ENCODE results near the gene IQCN. TPM values are rescaled to one million over a fixed set of nuclear protein-coding genes. Genes with fewer than 3 reads are reported as not detected.

Gene IQCN
- total and polyA plus RNA-seq, 2 of the 4 experiments (the other 2 are of a cell fraction), result 0.18 to 0.67 TPM

DNA sequence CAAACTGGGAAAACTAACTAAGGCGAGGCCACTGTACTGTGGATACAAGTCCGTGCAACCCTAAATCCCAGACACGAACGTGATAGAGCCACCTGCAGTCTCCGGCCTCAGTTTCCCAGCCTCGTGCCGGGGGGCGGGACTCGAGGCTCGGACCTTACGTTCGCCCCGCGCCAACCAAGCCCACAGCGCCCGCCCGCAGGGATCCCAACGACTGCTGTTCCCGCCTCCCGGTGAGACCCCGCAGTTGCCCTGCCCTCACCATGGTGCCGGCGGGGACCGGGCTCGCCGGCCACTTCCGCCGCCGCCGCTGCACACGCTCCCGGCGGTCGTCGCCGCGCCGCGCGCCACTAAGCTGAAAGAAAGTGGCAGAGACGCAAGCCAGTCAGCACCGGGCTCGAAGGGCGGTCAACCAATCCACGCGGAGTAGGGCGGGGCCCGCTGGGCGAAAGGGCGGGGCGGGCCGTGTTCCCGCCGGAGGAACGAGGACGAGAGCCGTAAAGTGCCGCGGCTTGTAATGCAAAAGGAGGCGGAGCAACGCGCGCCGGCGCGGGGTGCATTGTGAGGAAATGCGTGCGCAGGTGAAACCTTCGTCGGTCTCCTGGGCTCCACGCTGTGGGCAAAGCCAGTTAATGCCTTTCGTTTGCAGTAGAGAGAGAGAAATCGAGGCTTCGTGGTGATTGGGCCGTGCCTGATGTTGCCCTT, 48.7 kb upstream of the IQCN start, which contains the start of gene LSM4:
Gene LSM4 (minus strand): TSS at position 318 of the 702 bp plus-strand sequence. CDS start 56 bp downstream, at position 262.
- peaks cover 34 to 49% of the 10 kb centered on the region in 2 experiments for H3K79me1 ChIP-seq (ENCODE audit: low read depth in 1 of 2, low read length in 2 of 2)
- H4K8ac ChIP-seq (ENCODE audit: low read depth in 2 of 2, low read length in 2 of 2), result peak within 1 kb of the TSS; percentile 94 to 96
- H3K4me1 ChIP-seq (ENCODE audit: control insufficient read depth, insufficient read depth, low read length), result peaks cover 5% of the 10 kb centered on the region; the same call in 1 of the 2 replicates
- no peaks in the 10 kb centered on the region for H3K27me3 ChIP-seq (ENCODE audit: control insufficient read depth, insufficient read depth, low read length)
- H3K9me1 ChIP-seq (ENCODE audit: insufficient read depth, low read length), result peaks cover 7% of the 10 kb centered on the region
- H2BK15ac ChIP-seq (ENCODE audit: low read depth, low read length), result peak within 1 kb of the TSS; percentile 26; the same call in 1 of the 3 replicates
- H3K27ac ChIP-seq (ENCODE audit: insufficient read depth, low read length), result peak within 1 kb of the TSS; percentile 73
- H2BK5ac ChIP-seq (ENCODE audit: low read depth, low read length, poor library complexity, severe bottlenecking), result peak within 1 kb of the TSS; percentile 72
- peak within 1 kb of the TSS; percentile 81; the same call in 1 of the 2 replicates for H3K23ac ChIP-seq (ENCODE audit: low read depth, low read length)
- ChIA-PET POLR2A (ENCODE audit: unreplicated experiment) (interaction anchor here (0.6 to 2.2 kb wide), 7 partner anchors 14 to 98 kb away, joined by 3 to 25 read pairs (median 3); partner anchors contain the start of gene JUND), CTCF (interaction anchor here (1.4 to 3.7 kb wide), 3 partner anchors 43 to 115 kb away, joined by 4 to 49 read pairs (median 6); partner anchors contain the start of gene JUND)
- peak within 1 kb of the TSS; percentile 83 for H3K14ac ChIP-seq (replicated peaks; ENCODE audit: low read depth, low read length)
- H4K91ac ChIP-seq (ENCODE audit: insufficient read depth, low read depth, low read length), result peak within 1 kb of the TSS; percentile 87
- peak within 1 kb of the TSS; percentile 74 for H3K56ac ChIP-seq (ENCODE audit: extremely low read depth, insufficient read depth, low read length)
- dilution Hi-C loops (cut with HindIII; ENCODE audit: low sequenced_read_pairs, unreplicated experiment), result no loop called here
- no peaks in the 10 kb centered on the region for H3K36me3 ChIP-seq (ENCODE audit: control insufficient read depth, insufficient read depth, low read length)
- BruUV-seq (replicated peaks), result no TSS peak
- intact Hi-C loops (cut with micrococcal nuclease), result loop anchor here (1.0 to 5.0 kb wide), 3 partner anchors 44 to 121 kb away; partner anchors contain the start of gene RAB3A
- H3K4ac ChIP-seq (ENCODE audit: low read depth, low read length), result peak within 1 kb of the TSS; percentile 88
- H2BK120ac ChIP-seq (ENCODE audit: low read depth, low read length), result peak within 1 kb of the TSS; percentile 46
- WGBS, 2 experiments (ENCODE audit: extremely low coverage in 2 of 2, insufficient read length in 1 of 2), result 0% methylated on average over 45 of the region's 75 CpGs; no CpG with 5 or more reads in 1 of the 2 experiments
- no peak within 1 kb of the TSS for H2BK20ac ChIP-seq (ENCODE audit: low read depth, low read length)
- H2AK9ac ChIP-seq (replicated peaks; ENCODE audit: low read depth, low read length, poor library complexity), result peak within 1 kb of the TSS; percentile 99
- peak within 1 kb of the TSS; percentile 94 for H3K4me2 ChIP-seq (ENCODE audit: low read depth, low read length)
- 0 out of 2 replicates have a peak, but pooled peaks cover 3% of the 10 kb centered on the region for H4K20me1 ChIP-seq (ENCODE audit: insufficient read depth, low read length)
- peak within 1 kb of the TSS; percentile 95 for H2AFZ ChIP-seq (replicated peaks; ENCODE audit: low read length, poor library complexity)
- H2AK5ac ChIP-seq (ENCODE audit: low read depth, low read length), result peak within 1 kb of the TSS; percentile 86
- DNase-seq (peak; percentile 95), ATAC-seq (ENCODE audit: low read depth) (peak; percentile 98)
- H3K9ac ChIP-seq (ENCODE audit: low read depth, low read length), result peak within 1 kb of the TSS; percentile 78
- H3K18ac ChIP-seq (ENCODE audit: low read depth, low read length), result peak within 1 kb of the TSS; percentile 30
- in situ Hi-C loops (cut with MboI; ENCODE audit: low sequenced_read_pairs), result loop anchor here (5.0 to 10.0 kb wide), 2 partner anchors 46 to 128 kb away; partner anchors contain the start of gene MPV17L2
- H3K9me3 ChIP-seq (ENCODE audit: control insufficient read depth, insufficient read depth, low read length), result no peaks in the 10 kb centered on the region
- peak within 1 kb of the TSS; percentile 77 for H3K4me3 ChIP-seq (ENCODE audit: insufficient read depth, low read depth, low read length)
- H4K5ac ChIP-seq (ENCODE audit: low read depth, low read length), result peak within 1 kb of the TSS; percentile 86
- TF ChIP-seq BHLHE40 (IDR thresholded peaks at IDR 0.05; ENCODE audit: low read depth, low read length) (no peak; the same call in 1 of the 2 replicates), CEBPB (IDR thresholded peaks at IDR 0.05; ENCODE audit: low read depth, low read length) (peak; percentile 49), FOS (IDR thresholded peaks at IDR 0.05; ENCODE audit: low read depth, low read length) (peak; percentile 45; the same call in 1 of the 2 replicates), POLR2A (IDR thresholded peaks at IDR 0.05; ENCODE audit: low read depth, low read length) (peak; percentile 54; the same call in 1 of the 2 replicates), RCOR1 (IDR thresholded peaks at IDR 0.05; ENCODE audit: insufficient replicate concordance, low read length) (no peak), RAD21 (IDR thresholded peaks at IDR 0.05; ENCODE audit: low read length) (peak; percentile 48), RFX5 (IDR thresholded peaks at IDR 0.05; ENCODE audit: low read depth, low read length) (no peak), NFE2L2 (IDR thresholded peaks at IDR 0.05; ENCODE audit: low read depth, low read length) (0 out of 2 replicates have a peak, but pooled peaks have one; percentile 1), MXI1 (IDR thresholded peaks at IDR 0.05; ENCODE audit: borderline replicate concordance, low read depth, low read length) (peak; percentile 86; the same call in 1 of the 2 replicates), SMC3 (IDR thresholded peaks at IDR 0.05; ENCODE audit: low read depth, low read length) (peak; percentile 58), CHD1 (IDR thresholded peaks at IDR 0.05; ENCODE audit: low read depth, low read length) (no peak), CTCF (conservative IDR thresholded peaks at IDR 0.05; ENCODE audit: low read depth, low read length) (peak; percentile 44), MAZ (IDR thresholded peaks at IDR 0.05; ENCODE audit: borderline replicate concordance, low read depth, low read length) (peak; percentile 89; the same call in 1 of the 2 replicates)
- TF ChIP-seq, protein P1, sequence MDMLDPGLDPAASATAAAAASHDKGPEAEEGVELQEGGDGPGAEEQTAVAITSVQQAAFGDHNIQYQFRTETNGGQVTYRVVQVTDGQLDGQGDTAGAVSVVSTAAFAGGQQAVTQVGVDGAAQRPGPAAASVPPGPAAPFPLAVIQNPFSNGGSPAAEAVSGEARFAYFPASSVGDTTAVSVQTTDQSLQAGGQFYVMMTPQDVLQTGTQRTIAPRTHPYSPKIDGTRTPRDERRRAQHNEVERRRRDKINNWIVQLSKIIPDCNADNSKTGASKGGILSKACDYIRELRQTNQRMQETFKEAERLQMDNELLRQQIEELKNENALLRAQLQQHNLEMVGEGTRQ (IDR thresholded peaks at IDR 0.05; ENCODE audit: low read depth, low read length), result no peak

All from IMR-90 (cell line).